HCT116 (cell line): Measurements from ENCODE around the gene HPN. TPM values are rescaled to one million over a fixed set of nuclear protein-coding genes. Genes with fewer than 3 reads are reported as not detected.
A peak's percentile ranks its signal among the peaks of the same experiment; 100 is the strongest.

Experiments
- ATAC-seq: fragments of 200-7000 bp; cut with Tn5 transposase; 2 replicates; pipeline ENCODE4 v1.9.1; 2020; ENCODE audit warnings: mild to moderate bottlenecking, moderate library complexity
- BruUV-seq: library from RNA; stranded (reverse); fragments of 400-500 nt; replicated peaks from 2 replicates; lab custom pipeline; 2021; lab: Mats Ljungman, UMichigan
- CTCF ChIA-PET: fragments of 300-600 bp; sonication (Branson Sonifier 250); formaldehyde crosslinking; loops from one replicate; lab custom pipeline; 2021; ENCODE audit warnings: antibody characterized with exemption; lab: Charles Lee
- POLR2A ChIA-PET: fragments of 300-600, 350-600 bp; sonication (Branson Sonifier 250); formaldehyde crosslinking; loops from one replicate; lab custom pipeline; 2021; ENCODE audit warnings: antibody characterized with exemption; lab: Charles Lee
- RAD21 ChIA-PET, 2 experiments: fragments of 300-600 bp; sonication (Branson Sonifier 250); formaldehyde crosslinking; loops; one replicate each; lab custom pipeline; 2023; ENCODE audit warnings: low total read pairs in 2 of 2; ENCODE audit not compliant: uncharacterized antibody in 2 of 2, unreplicated experiment in 2 of 2, low non-redundant PET in 1 of 2; lab: Charles Lee
- DNase-seq: peaks from one replicate; pipeline ENCODE4 v3.0.0-alpha.2; 2010; ENCODE audit warnings: low read depth, low spot score
- H2AFZ ChIP-seq: fragments of 200-600 bp; shearing (Covaris generic), sonication (generic); 2 replicates; pipeline ENCODE4 v1.6.1; 2017; ENCODE audit warnings: low read depth, mixed run types, mixed read lengths, antibody characterized with exemption, low read length; ENCODE audit not compliant: poor library complexity, severe bottlenecking
- H3K27ac ChIP-seq: 2 replicates; pipeline ENCODE4 v1.5.1; 2012; ENCODE audit warnings: low read depth, low read length
- H3K27me3 ChIP-seq: fragments of 200-600 bp; sonication (generic); 2 replicates; pipeline ENCODE4 v1.6.1; 2016; ENCODE audit warnings: mixed run types, low read length, mixed read lengths; ENCODE audit not compliant: insufficient read depth
- H3K36me3 ChIP-seq, 2 experiments: fragments of 200-500 bp in 1 of 2; fragments of 200-600 bp in 1 of 2; sonication (Bioruptor generic) in 1 of 2; sonication (generic) in 1 of 2; 2 replicates each; pipeline versions ENCODE4 v1.5.1 to v1.6.1; 2014 to 2016; ENCODE audit warnings: low read length in 2 of 2, inconsistent platforms in 1 of 2, mixed read lengths in 1 of 2, mixed run types in 1 of 2; ENCODE audit not compliant: insufficient read depth in 2 of 2, control insufficient read depth in 1 of 2
- H3K4me1 ChIP-seq, 2 experiments: fragments of 200-600 bp in 1 of 2; sonication (generic) in 1 of 2; 2 replicates each; pipeline versions ENCODE4 v1.5.1 to v1.6.1; 2012 to 2017; ENCODE audit warnings: low read length in 2 of 2, inconsistent platforms in 1 of 2, mild to moderate bottlenecking in 1 of 2, mixed read lengths in 1 of 2, mixed run types in 1 of 2, moderate library complexity in 1 of 2; ENCODE audit not compliant: insufficient read depth in 2 of 2, control insufficient read depth in 1 of 2
- H3K4me2 ChIP-seq: fragments of 200-600 bp; sonication (generic); 2 replicates; pipeline ENCODE4 v1.6.1; 2017; ENCODE audit warnings: mixed run types, low read length, mixed read lengths
- H3K4me3 ChIP-seq, 2 experiments: fragments of 200-600 bp in 1 of 2; sonication (generic) in 1 of 2; replicated peaks in 1 of 2; 2 replicates each; pipeline ENCODE4 v1.5.1; 2011 to 2016; ENCODE audit warnings: low read length in 2 of 2, control low read depth in 1 of 2, low read depth in 1 of 2, mild to moderate bottlenecking in 1 of 2, mixed read lengths in 1 of 2, mixed run types in 1 of 2
- H3K79me2 ChIP-seq: fragments of 200-600 bp; sonication (generic); 2 replicates; pipeline ENCODE4 v1.6.1; 2017; ENCODE audit warnings: mild to moderate bottlenecking, mixed run types, low read length, moderate library complexity, mixed read lengths; ENCODE audit not compliant: insufficient read depth
- H3K9ac ChIP-seq: fragments of 200-600 bp; sonication (generic); 2 replicates; pipeline ENCODE4 v1.6.1; 2016; ENCODE audit warnings: low read length, mixed read lengths
- H3K9me2 ChIP-seq: fragments of 200-600 bp; sonication (generic), shearing (Covaris generic); 2 replicates; pipeline ENCODE4 v1.6.1; 2017; ENCODE audit warnings: mixed run types, mild to moderate bottlenecking, moderate library complexity; ENCODE audit not compliant: insufficient read depth
- H3K9me3 ChIP-seq, 2 experiments: fragments of 200-500 bp in 1 of 2; fragments of 200-600 bp in 1 of 2; sonication (Bioruptor generic) in 1 of 2; sonication (generic) in 1 of 2; 2 replicates each; pipeline ENCODE4 v1.6.1; 2014 to 2017; ENCODE audit warnings: low read length in 2 of 2, mixed read lengths in 2 of 2, inconsistent platforms in 1 of 2, low read depth in 1 of 2, mild to moderate bottlenecking in 1 of 2, mixed run types in 1 of 2, moderate library complexity in 1 of 2; ENCODE audit not compliant: control insufficient read depth in 1 of 2, insufficient read depth in 1 of 2
- H4K20me1 ChIP-seq: fragments of 200-600 bp; sonication (generic), shearing (Covaris generic); 2 replicates; pipeline ENCODE4 v1.6.1; 2017; ENCODE audit warnings: mixed run types, mild to moderate bottlenecking, moderate library complexity; ENCODE audit not compliant: insufficient read depth
- EGR1 ChIP-seq: IDR thresholded peaks from 2 replicates; pipeline ENCODE4 v1.6.1; 2012; ENCODE audit warnings: low read depth
- EZH2 ChIP-seq: fragments of 200-600 bp; sonication (generic); IDR thresholded peaks from 2 replicates; pipeline ENCODE4 v1.6.1; 2017; ENCODE audit warnings: antibody characterized with exemption, mixed run types
- EZH2phosphoT487 ChIP-seq: fragments of 200-600 bp; IDR thresholded peaks from 2 replicates; pipeline ENCODE4 v1.6.1; 2018; ENCODE audit warnings: antibody characterized with exemption, borderline replicate concordance
- FOSL1 ChIP-seq: IDR thresholded peaks from 2 replicates; pipeline ENCODE4 v1.6.1; 2012; ENCODE audit warnings: low read depth
- JUND ChIP-seq: IDR thresholded peaks from 2 replicates; pipeline ENCODE4 v1.6.1; 2012
- POLR2A ChIP-seq: IDR thresholded peaks from 2 replicates; pipeline ENCODE4 v1.7.0; 2011; ENCODE audit warnings: borderline replicate concordance; ENCODE audit not compliant: insufficient read depth, insufficient read length; ENCODE audit errors: extremely low read depth
- POLR2AphosphoS5 ChIP-seq: IDR thresholded peaks from 2 replicates; pipeline ENCODE4 v1.6.1; 2011; ENCODE audit warnings: mild to moderate bottlenecking, low read depth, low read length, moderate library complexity
- REST ChIP-seq: IDR thresholded peaks from 2 replicates; pipeline ENCODE4 v1.6.1; 2012; ENCODE audit warnings: low read depth
- SIN3A ChIP-seq: IDR thresholded peaks from 2 replicates; pipeline ENCODE4 v1.6.1; 2012; ENCODE audit warnings: low read depth
- YY1 ChIP-seq: IDR thresholded peaks from 2 replicates; pipeline ENCODE4 v1.6.1; 2011; ENCODE audit warnings: low read length, low read depth, moderate library complexity, mild to moderate bottlenecking; ENCODE audit not compliant: insufficient replicate concordance; ENCODE audit errors: extremely low read depth
- ZNF274 ChIP-seq: fragments of 200-500 bp; sonication (Bioruptor generic); IDR thresholded peaks from 2 replicates; pipeline ENCODE4 v1.6.1; 2014; ENCODE audit warnings: mild to moderate bottlenecking, low read depth, low read length, inconsistent platforms
- intact Hi-C: fragments of 100-400 bp; cut with micrococcal nuclease; formaldehyde crosslinking; loops from 2 replicates; pipeline ENCODE4 v1.10.0; 2022
- total RNA-seq: library from RNA; stranded (reverse); gene quantifications from one replicate; pipeline ENCODE4 v1.2.1, GENCODE V29; 2021; ENCODE audit not compliant: unreplicated experiment
- TF ChIP-seq, protein P1 (sequence below): IDR thresholded peaks from 2 replicates; pipeline ENCODE4 v1.6.1; 2011; ENCODE audit warnings: mild to moderate bottlenecking, low read length, moderate library complexity; ENCODE audit not compliant: insufficient replicate concordance; ENCODE audit errors: extremely low read depth

HPN gene
- total RNA-seq, 1 experiment from 2014 or later, result 0.32 TPM

DNA sequence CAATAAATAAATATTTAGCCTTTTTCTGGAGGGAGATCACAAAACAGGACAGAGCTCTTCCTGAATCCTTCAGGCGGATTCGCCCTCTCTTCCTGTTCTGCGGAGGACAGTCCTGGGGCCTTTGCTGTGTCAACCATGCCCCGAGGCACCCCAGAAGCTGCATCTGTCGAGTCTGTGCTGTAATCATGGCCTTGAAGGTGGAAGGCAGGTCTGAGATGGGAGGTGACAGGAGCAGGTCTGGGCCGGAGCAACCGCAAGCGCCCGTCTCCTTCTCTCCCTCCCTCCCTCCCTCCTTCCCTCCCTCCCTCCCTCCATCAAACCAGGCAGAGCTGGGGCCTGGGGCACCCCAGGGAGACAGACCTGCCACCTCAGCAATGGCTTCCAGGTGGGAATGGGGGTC is 69.5 kb downstream of the HPN start:
- H3K9ac ChIP-seq, result no peak overlapping the region
- H3K4me1 ChIP-seq, result peaks cover 27 to 57% of the 10 kb centered on the region in 2 experiments
- ATAC-seq (no peak), DNase-seq (no peak)
- no peaks in the 10 kb centered on the region for H3K79me2 ChIP-seq
- no peaks in the 10 kb centered on the region for H3K27me3 ChIP-seq
- intact Hi-C loops, result no loop called here
- POLR2A ChIA-PET, result no interaction called here
- H3K9me3 ChIP-seq, result peaks cover 0 to 4% of the 10 kb centered on the region in 2 experiments; a peak in 1 of 4 replicates
- no peak overlapping the region for H3K4me2 ChIP-seq
- no peak overlapping the region for H3K27ac ChIP-seq
- peak overlapping the region; percentile 45 for H2AFZ ChIP-seq
- CTCF ChIA-PET, result interaction anchor here (1.2 to 1.3 kb wide), 3 partner anchors 8 to 65 kb away, joined by 3 to 4 read pairs (median 3); no protein-coding TSS in a partner anchor
- no peaks in the 10 kb centered on the region for H4K20me1 ChIP-seq
- H3K36me3 ChIP-seq, result no peaks in the 10 kb centered on the region
- TF ChIP-seq FOSL1 (no peak), SIN3A (no peak), POLR2AphosphoS5 (no peak), EZH2 (no peak), POLR2A (no peak), EZH2phosphoT487 (no peak), JUND (no peak), REST (no peak), ZNF274 (no peak), YY1 (no peak), EGR1 (no peak)
- TF ChIP-seq, protein P1, sequence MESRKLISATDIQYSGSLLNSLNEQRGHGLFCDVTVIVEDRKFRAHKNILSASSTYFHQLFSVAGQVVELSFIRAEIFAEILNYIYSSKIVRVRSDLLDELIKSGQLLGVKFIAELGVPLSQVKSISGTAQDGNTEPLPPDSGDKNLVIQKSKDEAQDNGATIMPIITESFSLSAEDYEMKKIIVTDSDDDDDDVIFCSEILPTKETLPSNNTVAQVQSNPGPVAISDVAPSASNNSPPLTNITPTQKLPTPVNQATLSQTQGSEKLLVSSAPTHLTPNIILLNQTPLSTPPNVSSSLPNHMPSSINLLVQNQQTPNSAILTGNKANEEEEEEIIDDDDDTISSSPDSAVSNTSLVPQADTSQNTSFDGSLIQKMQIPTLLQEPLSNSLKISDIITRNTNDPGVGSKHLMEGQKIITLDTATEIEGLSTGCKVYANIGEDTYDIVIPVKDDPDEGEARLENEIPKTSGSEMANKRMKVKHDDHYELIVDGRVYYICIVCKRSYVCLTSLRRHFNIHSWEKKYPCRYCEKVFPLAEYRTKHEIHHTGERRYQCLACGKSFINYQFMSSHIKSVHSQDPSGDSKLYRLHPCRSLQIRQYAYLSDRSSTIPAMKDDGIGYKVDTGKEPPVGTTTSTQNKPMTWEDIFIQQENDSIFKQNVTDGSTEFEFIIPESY, result no peak
- TF ChIP-seq, all 23 proteins: peak for 0
- no TSS peak for BruUV-seq
- H3K4me3 ChIP-seq, result no peak overlapping the region
- RAD21 ChIA-PET, result no interaction called here
- H3K9me2 ChIP-seq, result no peaks in the 10 kb centered on the region
